ENCODE measurements around the gene RPL13A. TPM values are rescaled to one million over a fixed set of nuclear protein-coding genes. Genes with fewer than 3 reads are reported as not detected.
A peak's percentile ranks its signal among the peaks of the same experiment; 100 is the strongest.

The RPL13A gene
- total and polyA plus RNA-seq, 9 of the 15 experiments (the other 6 are each of a cell fraction or from before 2014, with no cell fraction given) = 1,744 to 5,482 (median 2,949) TPM

GRCh38 chr19:49445997-49446396 lies 41.4 kb upstream of the RPL13A start:
- peaks cover 28% of the 10 kb centered on the region for H3K79me2 ChIP-seq (ENCODE audit: control insufficient read depth, insufficient read depth, low read length)
- FAIRE-seq (no peak), DNase-seq (ENCODE audit: extremely low read depth in 1 of 4, low spot score in 3 of 4) (no peak), ATAC-seq (no peak)
- no peak for TF ChIP-seq ZBTB1 (CRISPR knock-in tag; IDR thresholded peaks at IDR 0.05; ENCODE audit: borderline replicate concordance, low read depth)
- no peak for TF ChIP-seq SP1 (CRISPR knock-in tag; IDR thresholded peaks at IDR 0.05)
- no peak for TF ChIP-seq MCM7 (IDR thresholded peaks at IDR 0.05)
- 0 out of 6 replicates have a peak, but pooled peaks of 1 of the 3 experiments have one; percentile 17 for TF ChIP-seq CTCF (IDR thresholded peaks at IDR 0.05 in 2 of 3, conservative IDR thresholded peaks at IDR 0.05 in 1 of 3; ENCODE audit: insufficient read depth in 2 of 3, low read depth in 1 of 3, low read length in 3 of 3)
- TF ChIP-seq POLR2G (IDR thresholded peaks at IDR 0.05; ENCODE audit: low read depth, low read length) = 0 out of 2 replicates have a peak, but pooled peaks have one; percentile 18
- TF ChIP-seq ZNF263 (CRISPR knock-in tag; IDR thresholded peaks at IDR 0.05; ENCODE audit: borderline replicate concordance) = peak; percentile 94
- no peak for TF ChIP-seq RBM14 (IDR thresholded peaks at IDR 0.05; ENCODE audit: borderline replicate concordance, insufficient read depth, low read depth, low read length)
- no peak for TF ChIP-seq TBL1XR1 (IDR thresholded peaks at IDR 0.05; ENCODE audit: low read length in 2 of 2)
- peak; percentile 4 for TF ChIP-seq POLR2B (IDR thresholded peaks at IDR 0.05; ENCODE audit: low read depth, partially characterized antibody)
- peak; percentile 52 for TF ChIP-seq CTCFL (IDR thresholded peaks at IDR 0.05; ENCODE audit: borderline replicate concordance, insufficient read depth, low read depth, low read length, poor library complexity, severe bottlenecking)
- TF ChIP-seq ZNF174 (CRISPR knock-in tag; IDR thresholded peaks at IDR 0.05) = no peak
- CTCF ChIA-PET (ENCODE audit: low intra/inter-chr PET ratio) = no interaction called here
- peaks cover 41% of the 10 kb centered on the region; the same call in 2 of the 3 replicates for H3K36me3 ChIP-seq (ENCODE audit: control insufficient read depth, insufficient read depth, low read length)
- H3K4me3 ChIP-seq = no peak overlapping the region
- no peak overlapping the region for H3K9ac ChIP-seq (ENCODE audit: insufficient read depth in 1 of 2, low read depth in 2 of 2, low read length in 2 of 2)
- intact Hi-C loops (cut with micrococcal nuclease) = loop anchor here (10.0 kb wide), 1 partner anchor 181 kb away; no protein-coding TSS in a partner anchor
- no peaks in the 10 kb centered on the region for H3K9me1 ChIP-seq (ENCODE audit: control insufficient read depth, insufficient read depth, low read length)
- H3K27me3 ChIP-seq (ENCODE audit: control insufficient read depth in 2 of 2, insufficient read depth in 2 of 2, low read length in 2 of 2) = peaks cover under 1 to 1% of the 10 kb centered on the region in 2 experiments; a peak in 2 of 5 replicates
- no peak overlapping the region for H3K4me2 ChIP-seq (ENCODE audit: insufficient read depth, low read length)
- H2AFZ ChIP-seq (ENCODE audit: low read depth, low read length) = no peak overlapping the region
- in situ Hi-C loops (cut with MboI) = no loop called here
- BruUV-seq (replicated peaks) = no TSS peak
- H3K27ac ChIP-seq (ENCODE audit: extremely low read depth, low read depth, low read length) = no peak overlapping the region
- POLR2A ChIA-PET = interaction anchor here (1.4 to 1.6 kb wide), 2 partner anchors 54 to 83 kb away, joined by 3 to 4 read pairs; no protein-coding TSS in a partner anchor
- peaks cover 24 to 67% of the 10 kb centered on the region in 2 experiments for H3K4me1 ChIP-seq (replicated peaks in 1 of 2; ENCODE audit: control insufficient read depth in 2 of 2, insufficient read depth in 2 of 2, low read length in 2 of 2)
- WGBS (ENCODE audit: insufficient coverage, low coverage, missing lambda C conversion rate) = 75% methylated on average over 3 of the region's 3 CpGs
- H3K9me3 ChIP-seq (replicated peaks; ENCODE audit: control insufficient read depth, insufficient read depth, low read depth, low read length) = no peaks in the 10 kb centered on the region
- H4K20me1 ChIP-seq (replicated peaks; ENCODE audit: control insufficient read depth, insufficient read depth, low read length) = no peaks in the 10 kb centered on the region; the same call in 1 of the 2 replicates
